Dedifferentiated amniotic fluid mesenchymal stem cell (primary cell): ENCODE data around the gene MRPL52.
"Not testable (repeated sequence)": the region's sequence is repeated elsewhere in the genome, so short reads cannot be mapped to it uniquely, and the experiment has no call there.

ENCODE experiments used
- DNase-seq: peaks from one replicate; pipeline ENCODE4 v3.0.0-alpha.2; 2016; ENCODE audit errors: extremely low spot score

The MRPL52 gene

DNA sequence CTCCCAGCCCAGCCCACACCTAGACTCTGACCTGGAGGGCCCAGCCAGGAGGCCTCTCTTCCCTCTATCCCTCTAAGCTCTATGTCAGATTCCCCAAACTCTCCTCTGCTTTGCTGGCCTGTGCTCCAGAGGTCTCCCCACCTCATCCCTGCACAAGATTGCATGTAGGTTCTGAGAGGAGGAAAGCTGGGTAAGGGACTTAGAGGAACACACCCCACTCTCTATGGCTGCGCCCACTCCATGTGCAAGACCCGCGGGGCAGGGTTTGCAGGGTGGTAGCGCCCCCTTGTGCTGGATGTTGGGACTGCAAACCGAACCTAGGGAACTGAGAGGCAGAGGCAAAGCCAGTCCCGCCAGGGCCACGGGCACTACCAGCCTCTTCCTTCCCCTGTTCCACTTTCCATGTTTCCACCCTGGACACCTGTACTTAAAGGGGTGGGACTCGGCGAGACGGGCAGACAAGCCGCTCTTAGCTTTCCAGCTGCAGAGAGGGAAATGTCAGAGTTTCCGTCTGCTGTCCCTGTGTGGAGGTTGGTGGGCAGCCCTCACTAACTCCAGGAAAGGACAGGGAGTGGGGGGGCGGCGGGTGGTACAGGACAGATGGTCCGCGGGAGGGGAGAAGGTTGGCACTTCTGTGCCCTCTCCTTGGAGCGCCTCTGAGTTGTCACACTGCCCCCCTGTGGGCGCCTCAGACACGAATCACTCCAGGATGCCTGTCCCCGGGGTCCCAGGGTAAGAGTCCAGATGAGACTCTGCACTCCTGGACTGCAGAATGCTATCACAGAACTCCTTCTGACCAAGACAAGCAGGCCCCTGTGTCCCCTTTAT lies 23.5 kb downstream of the MRPL52 start:
- DNase-seq, result peak; percentile 83

GRCh38 chr14:22854296-22854695 lies 24.6 kb downstream of the MRPL52 start:
- DNase-seq, result not testable (repeated sequence)

DNA sequence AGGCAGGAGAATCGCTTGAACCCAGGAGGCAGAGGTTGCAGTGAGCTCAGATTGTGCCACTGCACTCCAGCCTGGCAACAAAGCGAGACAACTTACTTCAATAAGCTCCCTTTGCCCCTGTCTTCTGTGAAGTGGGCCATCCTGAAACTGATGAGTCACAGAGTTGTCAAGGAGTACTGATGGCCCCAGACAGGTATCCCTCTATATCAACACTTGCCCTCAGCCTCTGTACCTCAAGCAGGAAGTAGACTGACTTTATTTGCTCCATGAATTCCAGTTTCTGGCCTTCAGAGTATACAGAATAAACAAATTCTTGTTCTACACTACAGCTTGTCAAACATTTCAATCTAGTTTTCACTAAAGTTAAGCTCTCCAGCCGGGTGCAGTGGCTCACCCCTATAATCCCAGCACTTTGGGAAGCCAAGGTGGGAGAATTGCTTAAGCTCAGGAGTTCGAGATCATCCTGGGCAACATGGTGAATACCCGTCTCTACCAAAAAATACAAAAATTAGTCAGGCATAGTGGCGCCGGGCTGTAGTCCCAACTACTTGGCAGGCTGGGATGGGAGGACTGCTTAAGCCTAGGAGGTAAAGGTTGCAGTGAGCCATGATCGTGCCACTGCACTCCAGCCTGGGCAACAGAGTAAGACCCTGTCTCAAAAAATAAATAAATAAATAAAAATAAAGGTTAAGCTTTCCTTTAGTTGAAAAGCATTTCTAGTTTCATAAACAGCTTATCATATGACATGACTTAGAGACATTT lies 25.5 kb downstream of the MRPL52 start:
- DNase-seq, result no peak

DNA sequence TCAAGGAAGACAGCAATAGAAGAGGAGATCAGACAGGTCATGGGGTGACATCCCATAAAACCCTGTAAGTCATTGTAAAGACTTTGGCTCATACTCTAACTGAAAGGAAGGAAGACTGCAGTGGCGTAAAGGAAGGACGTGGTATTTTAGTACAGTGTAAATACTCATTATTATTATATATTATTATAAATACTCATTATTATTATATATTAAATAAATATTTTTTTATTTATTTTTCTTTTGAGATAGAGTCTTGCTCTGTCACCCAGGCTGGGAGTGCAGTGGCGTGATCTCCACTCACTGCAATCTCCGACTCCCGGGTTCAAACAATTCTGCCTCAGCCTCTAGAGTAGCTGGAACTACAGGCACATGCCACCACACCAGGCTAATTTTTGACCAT lies 26.7 kb downstream of the MRPL52 start:
- no peak for DNase-seq

DNA sequence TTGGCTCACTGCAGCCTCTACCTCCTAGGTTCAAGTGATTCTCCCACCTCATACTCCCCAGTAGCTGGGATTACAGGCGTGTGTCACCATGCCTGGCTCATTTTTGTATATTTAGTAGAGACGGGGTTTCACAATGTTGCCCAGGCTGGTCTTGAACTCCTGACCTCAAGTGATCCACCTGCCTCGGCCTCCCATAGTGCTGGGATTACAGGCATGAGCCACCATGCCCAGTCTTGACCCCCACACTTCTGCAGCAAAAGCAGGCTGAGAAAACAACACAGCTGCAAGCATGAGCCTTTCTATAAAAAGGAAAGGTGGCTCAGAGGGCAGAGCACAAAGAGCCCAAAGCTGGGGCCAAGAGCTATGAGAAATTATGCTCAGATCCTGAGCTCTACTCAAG lies 30.7 kb downstream of the MRPL52 start:
- not testable (repeated sequence) for DNase-seq

- DNase-seq, result no peak
These were observed 32.0 kb downstream of the MRPL52 start for GRCh38 chr14:22861651-22862050.

DNA sequence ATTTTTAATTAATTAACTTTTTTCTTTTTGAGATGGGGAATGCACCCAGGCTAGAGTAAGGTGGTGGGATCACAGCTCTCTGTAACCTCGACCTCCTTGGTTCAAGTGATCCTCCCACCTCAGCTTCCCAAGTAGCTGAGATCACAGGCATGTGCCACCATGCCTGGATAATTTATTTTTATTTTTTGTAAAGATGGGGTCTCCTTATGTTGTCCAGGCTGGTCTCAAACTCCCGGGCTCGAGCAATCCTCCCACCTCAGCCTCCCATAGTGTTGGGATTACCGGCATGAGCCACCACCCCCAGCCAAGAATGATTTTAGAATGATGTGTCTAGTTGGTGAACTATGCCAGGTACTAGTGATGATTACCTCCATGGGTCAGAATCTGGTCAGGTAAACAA lies 35.3 kb downstream of the MRPL52 start:
- no peak for DNase-seq

DNA sequence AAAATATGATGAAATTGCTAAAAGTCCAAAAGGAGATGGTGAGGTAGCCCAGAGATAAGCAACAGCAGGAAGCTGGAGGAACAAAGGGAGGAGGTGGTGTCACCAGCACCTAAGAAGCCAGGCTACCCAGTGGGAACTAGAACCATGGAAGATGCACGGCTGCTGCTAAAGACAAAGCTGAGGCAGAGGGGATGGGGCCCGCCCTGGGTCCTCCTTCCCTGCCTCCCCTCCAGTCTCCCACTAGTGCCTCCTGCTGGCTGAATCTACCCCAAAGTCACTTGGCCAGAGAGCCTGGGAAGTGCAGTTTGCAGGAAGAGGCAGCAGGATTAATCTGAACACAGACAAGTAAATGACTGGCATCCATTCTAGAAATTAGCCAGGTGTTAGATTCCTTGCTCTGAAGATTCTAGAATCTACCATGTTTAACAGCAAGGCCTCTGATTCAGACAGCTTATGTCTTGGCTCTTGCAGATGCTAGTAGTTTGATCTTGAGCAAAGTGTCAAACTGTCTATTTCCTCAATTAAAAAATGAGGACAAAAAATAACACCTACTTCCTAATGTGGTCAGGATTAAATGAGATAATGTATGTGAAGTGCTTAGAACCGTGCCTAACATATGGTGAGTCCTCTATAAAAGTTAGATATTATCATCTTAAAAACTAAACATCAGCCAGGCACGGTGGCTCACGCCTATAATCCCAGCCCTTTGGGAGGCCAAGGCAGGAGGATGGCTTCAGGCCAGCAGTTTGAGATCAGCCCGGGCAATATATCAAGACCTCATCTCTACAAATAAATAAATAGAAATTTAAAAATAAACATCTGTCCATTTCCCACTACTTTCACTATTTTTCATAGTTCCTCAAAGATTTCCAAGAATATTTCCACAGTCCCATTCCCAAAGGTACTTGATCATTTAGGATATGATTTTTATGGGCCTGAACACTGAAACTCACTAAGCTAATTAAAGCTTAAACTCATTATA lies 36.0 kb downstream of the MRPL52 start:
- no peak for DNase-seq

GRCh38 chr14:22866874-22867273 lies 37.2 kb downstream of the MRPL52 start:
- no peak for DNase-seq

DNA sequence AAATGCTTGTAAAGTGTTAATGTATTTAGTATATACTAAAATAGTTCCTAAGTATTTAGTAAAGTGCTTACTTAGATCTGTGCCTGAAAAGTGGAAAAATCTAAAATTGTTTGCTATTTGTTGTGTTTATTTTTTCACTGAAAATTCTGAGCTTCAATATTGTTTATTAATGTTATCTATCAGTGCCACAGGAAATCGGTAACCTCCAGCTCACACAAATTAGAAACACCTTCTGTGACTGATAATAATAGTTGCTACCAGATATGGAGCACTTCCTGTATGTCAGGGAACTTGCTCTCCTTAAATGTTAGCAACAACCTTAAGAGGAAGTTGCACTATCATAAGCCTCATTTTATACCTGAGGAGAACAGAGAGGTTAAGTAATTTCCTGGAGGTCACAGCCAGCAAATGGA lies 41.1 kb downstream of the MRPL52 start:
- no peak for DNase-seq

GRCh38 chr14:22871224-22872032 lies 41.7 kb downstream of the MRPL52 start, which contains the start of gene LRP10:
LRP10 (plus strand) TSS chr14:22871740; CDS start chr14:22872304, 564 bp downstream.
- peak; percentile 75 for DNase-seq

- peak; percentile 88 for DNase-seq
These were observed 42.5 kb downstream of the MRPL52 start for GRCh38 chr14:22872033-22872832.

DNA sequence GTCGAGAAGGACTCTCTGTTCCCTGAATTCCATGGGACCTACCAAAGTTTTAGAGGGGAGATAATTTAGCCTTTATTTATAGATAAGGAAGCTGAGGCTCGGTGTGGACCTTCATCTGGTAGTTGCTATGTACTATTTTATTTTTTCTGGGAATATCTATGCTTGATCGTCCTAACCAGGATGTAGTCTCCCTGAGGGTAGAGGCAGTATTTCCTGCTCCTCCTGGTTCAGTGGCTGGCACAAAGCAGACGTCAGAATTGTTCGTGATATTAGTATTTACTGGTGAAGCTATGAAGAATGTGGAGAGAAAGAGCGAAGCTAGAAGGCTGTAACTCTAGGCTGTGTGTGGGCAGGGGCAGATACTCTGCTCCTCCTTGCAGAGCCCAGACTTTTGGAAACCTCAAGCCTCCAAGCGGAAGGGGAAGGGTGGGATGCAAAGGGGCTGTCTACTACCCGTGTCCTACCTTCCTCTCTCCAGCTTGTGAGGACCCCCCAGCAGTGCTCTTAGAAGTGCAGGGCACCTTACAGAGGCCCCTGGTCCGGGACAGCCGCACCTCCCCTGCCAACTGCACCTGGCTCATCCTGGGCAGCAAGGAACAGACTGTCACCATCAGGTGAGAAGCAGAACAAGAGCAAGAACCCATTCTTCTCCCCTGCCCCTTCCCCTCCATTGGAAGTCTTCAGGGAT lies 43.3 kb downstream of the MRPL52 start:
- DNase-seq, result no peak

- DNase-seq, result no peak
These were observed 45.5 kb downstream of the MRPL52 start for GRCh38 chr14:22875003-22875747.

DNA sequence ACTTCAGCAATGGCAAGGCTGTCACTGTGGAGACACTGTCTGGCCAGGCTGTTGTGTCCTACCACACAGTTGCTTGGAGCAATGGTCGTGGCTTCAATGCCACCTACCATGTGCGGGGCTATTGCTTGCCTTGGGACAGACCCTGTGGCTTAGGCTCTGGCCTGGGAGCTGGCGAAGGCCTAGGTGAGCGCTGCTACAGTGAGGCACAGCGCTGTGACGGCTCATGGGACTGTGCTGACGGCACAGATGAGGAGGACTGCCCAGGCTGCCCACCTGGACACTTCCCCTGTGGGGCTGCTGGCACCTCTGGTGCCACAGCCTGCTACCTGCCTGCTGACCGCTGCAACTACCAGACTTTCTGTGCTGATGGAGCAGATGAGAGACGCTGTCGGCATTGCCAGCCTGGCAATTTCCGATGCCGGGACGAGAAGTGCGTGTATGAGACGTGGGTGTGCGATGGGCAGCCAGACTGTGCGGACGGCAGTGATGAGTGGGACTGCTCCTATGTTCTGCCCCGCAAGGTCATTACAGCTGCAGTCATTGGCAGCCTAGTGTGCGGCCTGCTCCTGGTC lies 46.1 kb downstream of the MRPL52 start:
- no peak for DNase-seq

GRCh38 chr14:22877000-22877501 lies 47.4 kb downstream of the MRPL52 start:
- no peak for DNase-seq

DNA sequence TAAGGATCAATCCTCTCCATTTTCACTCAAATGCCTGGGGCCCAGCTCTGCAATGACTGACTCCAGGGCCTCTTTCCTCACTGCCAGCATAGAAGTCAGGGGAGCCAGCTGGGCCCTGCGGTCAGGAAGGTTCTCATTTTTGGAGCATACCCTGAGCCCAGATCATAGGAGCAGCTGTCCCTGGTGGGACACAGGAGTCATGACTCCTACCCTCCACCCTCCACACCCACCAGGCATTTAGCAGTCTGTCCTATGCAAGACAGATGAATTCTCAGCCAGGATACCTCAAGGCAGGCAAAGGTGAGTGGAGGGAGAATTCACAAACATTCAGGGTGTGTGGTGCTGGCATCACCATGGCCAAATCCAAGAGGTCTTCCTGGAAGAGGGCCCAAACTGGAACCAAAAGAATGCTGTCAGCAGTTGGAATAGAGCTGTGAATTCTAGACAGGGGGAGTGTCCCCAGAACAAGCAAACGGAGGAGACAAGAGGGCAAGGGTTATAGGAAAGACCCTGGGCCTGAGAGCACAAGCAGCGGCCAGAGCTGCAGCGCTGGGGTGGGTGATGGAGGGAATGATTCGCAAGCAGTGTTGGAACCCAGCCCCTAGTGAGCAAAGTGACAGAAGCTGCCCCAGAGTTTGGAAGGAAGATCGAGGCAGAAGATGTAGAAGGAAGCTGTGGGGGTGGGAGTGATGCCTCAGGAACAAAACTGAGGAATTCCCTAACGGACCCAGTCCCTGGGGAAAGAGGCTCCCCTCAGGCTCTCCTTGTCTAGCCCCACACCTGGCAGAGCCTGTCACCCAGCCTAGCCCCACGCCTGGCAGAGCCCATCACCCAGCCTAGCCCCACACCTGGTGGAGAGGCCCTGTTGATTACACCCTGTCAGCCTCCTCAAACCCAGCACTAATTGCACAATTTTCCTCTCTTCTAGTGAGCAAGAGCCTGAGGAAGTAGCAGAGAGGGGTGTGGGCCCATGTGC lies 48.9 kb downstream of the MRPL52 start:
- no peak for DNase-seq
